NCI-H526 (cell line): Measurements from ENCODE around the gene TRMT6.

Experiments used
- DNase-seq, 2 experiments: peaks; one replicate each; lab custom pipeline; 2025; lab: John Stamatoyannopoulos, UW

TRMT6 gene

DNA sequence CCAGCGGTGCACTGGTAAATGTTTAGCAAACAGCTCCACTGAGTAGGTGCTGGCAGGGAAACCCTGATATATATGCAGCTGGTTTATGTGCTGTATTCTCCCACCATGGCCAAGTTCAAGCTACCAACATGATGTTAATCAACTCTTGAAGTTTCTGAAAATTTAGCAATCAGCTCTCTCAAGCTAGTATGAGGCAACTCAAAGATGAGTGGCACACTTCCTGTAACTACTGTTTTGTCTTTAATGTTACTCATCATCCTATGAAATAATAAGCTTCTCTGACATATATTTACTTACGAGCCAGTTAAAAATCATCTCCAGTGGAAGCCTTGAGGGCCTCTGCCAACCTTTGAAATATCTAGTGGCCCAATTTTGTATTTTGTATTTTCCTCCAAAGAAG, 54.7 kb downstream of the TRMT6 start:
- no peak for DNase-seq

DNA sequence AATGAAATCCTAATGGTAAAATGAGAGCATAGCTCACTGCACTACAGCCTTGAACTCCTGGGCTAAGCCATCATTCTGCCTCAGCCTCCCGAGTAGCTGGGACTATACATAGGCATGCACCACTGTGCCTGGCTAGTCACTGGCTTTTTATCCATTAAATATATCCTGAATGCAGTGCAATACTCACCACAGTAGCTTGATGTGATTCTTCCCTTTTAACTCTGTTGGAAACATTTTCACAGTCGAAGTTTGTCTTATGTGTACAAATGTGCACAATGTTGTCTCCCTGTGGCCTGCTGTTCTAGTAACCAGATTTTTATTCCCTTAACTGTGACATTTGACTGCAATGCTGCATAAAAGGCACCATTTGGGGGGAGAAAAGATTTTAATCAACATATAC, 56.7 kb downstream of the TRMT6 start:
- DNase-seq, result no peak

DNA sequence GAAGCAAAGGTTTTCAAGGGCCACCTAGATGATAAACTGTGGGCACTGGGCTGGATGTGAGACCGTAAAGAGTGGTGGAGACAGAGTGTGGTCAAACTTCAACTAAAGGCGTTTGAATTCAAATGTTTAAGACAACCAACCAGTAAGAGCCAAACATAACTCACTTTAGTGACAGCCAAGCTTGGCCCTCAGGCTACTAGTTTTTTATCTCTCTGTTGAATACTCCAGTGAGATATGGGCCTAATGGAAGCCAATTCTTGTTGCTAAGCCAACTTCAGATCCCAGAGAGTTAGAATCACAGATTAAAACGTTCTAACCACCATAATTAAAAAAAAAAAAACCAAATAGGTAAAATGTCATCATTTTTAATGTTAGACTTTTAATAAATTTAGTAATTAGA, 57.3 kb downstream of the TRMT6 start:
- DNase-seq, result no peak

DNA sequence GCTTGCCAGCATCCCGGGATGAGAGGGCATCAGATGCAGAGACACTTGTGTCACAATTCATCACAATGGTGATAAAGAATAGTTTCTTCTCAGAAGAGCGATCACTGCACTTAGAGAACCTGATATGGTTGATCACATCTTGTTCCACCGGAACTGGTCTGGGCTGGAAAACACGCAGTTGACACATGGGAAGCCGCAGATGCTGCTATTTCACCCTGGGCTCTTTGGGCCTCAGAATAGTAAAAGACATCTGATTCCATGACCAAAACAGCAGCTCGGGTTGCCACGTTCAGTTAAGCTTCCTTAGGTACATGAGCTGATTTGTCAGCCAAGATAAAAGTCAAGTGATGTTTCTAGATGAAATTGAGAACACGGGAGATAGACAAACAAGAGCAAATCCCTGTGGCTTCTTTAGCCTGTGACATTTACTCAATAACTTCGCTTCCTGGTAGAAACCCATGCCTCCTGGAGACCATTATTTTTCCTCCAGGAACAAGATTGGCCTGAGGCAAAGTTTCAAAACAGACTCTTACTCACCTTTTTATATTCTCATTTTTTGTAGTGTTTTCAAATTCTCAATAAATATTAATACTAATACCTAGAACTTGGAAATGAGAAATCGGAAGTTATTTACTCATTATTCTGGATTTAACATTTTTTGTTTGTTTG, 59.4 kb downstream of the TRMT6 start:
- DNase-seq, result no peak

DNA sequence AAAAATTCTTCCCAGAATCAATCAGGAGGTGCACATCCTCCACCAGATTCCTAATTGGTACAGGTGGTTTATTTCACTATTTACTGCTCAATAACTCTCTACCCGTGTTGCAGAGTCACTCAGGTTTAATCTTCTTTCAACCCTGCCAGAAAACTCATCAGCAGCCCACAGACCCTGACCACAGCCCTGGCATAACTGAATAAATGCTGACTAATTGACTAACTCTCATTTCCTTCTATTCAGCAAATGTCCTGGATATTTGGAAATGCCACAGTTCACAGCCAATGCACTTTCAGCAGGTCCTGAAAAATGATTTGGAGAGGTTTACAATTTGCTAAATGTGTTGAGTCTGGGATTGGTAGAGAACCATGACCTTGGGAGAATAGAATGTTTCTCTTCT, 62.3 kb downstream of the TRMT6 start:
- no peak for DNase-seq

DNA sequence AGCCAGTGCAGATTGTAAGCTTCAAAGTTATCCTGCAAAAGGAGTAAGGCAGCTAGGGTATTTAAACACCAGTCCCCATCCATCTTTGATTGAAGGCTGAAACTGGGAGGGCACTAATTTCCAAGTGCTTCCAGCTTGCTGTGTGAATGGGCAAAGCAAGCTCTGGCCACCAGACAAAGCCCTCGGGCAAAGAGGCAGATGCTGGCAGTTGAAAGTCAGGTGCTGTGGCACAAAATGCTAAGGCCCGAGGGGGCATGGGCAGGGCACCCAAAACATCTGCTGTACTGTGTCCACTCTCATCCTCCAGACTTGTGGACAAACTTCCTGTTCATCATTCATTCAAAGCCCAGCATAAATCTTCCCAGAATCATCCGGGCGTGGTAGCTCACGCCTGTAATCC, 62.9 kb downstream of the TRMT6 start:
- no peak for DNase-seq
